T-helper 2 cell treated with Interferon-gamma antibody and Interleukin-4, amounts not matched to agents 100 ng/mL and 5 ng/mL, for 36 hours (primary cell): ENCODE measurements around the gene TMOD1. TPM values are rescaled to one million over a fixed set of nuclear protein-coding genes. Genes with fewer than 3 reads are reported as not detected.
"Not testable (repeated sequence)": the region's sequence is repeated elsewhere in the genome, so short reads cannot be mapped to it uniquely, and the experiment has no call there.

Experiments used
- intact Hi-C: fragments of 100-400 bp; cut with micrococcal nuclease; formaldehyde crosslinking; loops from one replicate; pipeline ENCODE4 v1.15.1; 2023
- total RNA-seq: library from RNA; stranded (reverse); gene quantifications from 2 replicates; pipeline ENCODE4 v1.2.3, GENCODE V29; 2022

TMOD1 gene
- total RNA-seq, 1 donor from 2014 or later = 0.68 TPM

GRCh38 chr9:97592126-97592525 lies 90.7 kb downstream of the TMOD1 start:
- intact Hi-C loops = no loop called here

GRCh38 chr9:97593960-97594359 lies 92.5 kb downstream of the TMOD1 start:
- intact Hi-C loops = no loop called here

- intact Hi-C loops = no loop called here
These were observed 93.0 kb downstream of the TMOD1 start for GRCh38 chr9:97594381-97594921.

GRCh38 chr9:97596906-97597305 lies 95.4 kb downstream of the TMOD1 start:
- intact Hi-C loops = no loop called here

GRCh38 chr9:97598461-97599288 lies 97.2 kb downstream of the TMOD1 start:
- intact Hi-C loops = loop anchor here (1.0 to 2.0 kb wide), 4 partner anchors 130 to 742 kb away; no protein-coding TSS in a partner anchor

- intact Hi-C loops = loop anchor here (2.0 kb wide), 1 partner anchor 743 kb away; no protein-coding TSS in a partner anchor
These were observed 97.9 kb downstream of the TMOD1 start for GRCh38 chr9:97599314-97599846.

GRCh38 chr9:97600531-97601227 lies 99.2 kb downstream of the TMOD1 start:
- intact Hi-C loops = no loop called here

GRCh38 chr9:97601228-97601898 lies 99.9 kb downstream of the TMOD1 start:
- intact Hi-C loops = no loop called here

GRCh38 chr9:97602430-97602829 lies 101.0 kb downstream of the TMOD1 start:
- intact Hi-C loops = no loop called here

GRCh38 chr9:97604901-97605645 lies 103.6 kb downstream of the TMOD1 start:
- intact Hi-C loops = no loop called here

- intact Hi-C loops = loop anchor here (1.0 to 5.0 kb wide), 5 partner anchors 17 to 758 kb away; partner anchors contain the start of genes NCBP1 and TSTD2
These were observed 114.1 kb downstream of the TMOD1 start for GRCh38 chr9:97615439-97616072.

- intact Hi-C loops = loop anchor here (5.0 kb wide), 2 partner anchors 151 to 761 kb away; no protein-coding TSS in a partner anchor
These were observed 116.5 kb downstream of the TMOD1 start for GRCh38 chr9:97617939-97618416.

- intact Hi-C loops = not testable (repeated sequence)
These were observed 118.6 kb downstream of the TMOD1 start for GRCh38 chr9:97620063-97620462.

- intact Hi-C loops = not testable (repeated sequence)
These were observed 121.0 kb downstream of the TMOD1 start for GRCh38 chr9:97622483-97622882.

- intact Hi-C loops = no loop called here
These were observed 122.5 kb downstream of the TMOD1 start for GRCh38 chr9:97623946-97624345.

- intact Hi-C loops = no loop called here
These were observed 124.2 kb downstream of the TMOD1 start for GRCh38 chr9:97625620-97626019.

GRCh38 chr9:97627624-97628023 lies 126.2 kb downstream of the TMOD1 start:
- intact Hi-C loops = no loop called here

GRCh38 chr9:97628668-97629067 lies 127.2 kb downstream of the TMOD1 start:
- intact Hi-C loops = no loop called here

GRCh38 chr9:97629156-97629555 lies 127.7 kb downstream of the TMOD1 start:
- intact Hi-C loops = no loop called here

- intact Hi-C loops = loop anchor here (5.0 kb wide), 2 partner anchors 172 to 427 kb away; partner anchors contain the start of gene NANS
These were observed 129.1 kb downstream of the TMOD1 start for GRCh38 chr9:97630591-97630990.
